HG03354 (cell line): ENCODE measurements around the gene NTN1.
"Not testable (repeated sequence)": the region's sequence is repeated elsewhere in the genome, so short reads cannot be mapped to it uniquely, and the experiment has no call there.

Source experiments
- ATAC-seq: cut with Tn5 transposase; IDR thresholded peaks from one replicate; pipeline ENCODE4 v1.9.1; 2021; ENCODE audit warnings: mild to moderate bottlenecking; ENCODE audit not compliant: unreplicated experiment, poor library complexity, severe bottlenecking

Gene NTN1

GRCh38 chr17:9253308-9253707 lies 232.0 kb downstream of the NTN1 start:
- ATAC-seq, result no peak

- no peak for ATAC-seq
These were observed 233.5 kb downstream of the NTN1 start for GRCh38 chr17:9254841-9255240.

GRCh38 chr17:9255833-9256232 lies 234.5 kb downstream of the NTN1 start:
- no peak for ATAC-seq

GRCh38 chr17:9256361-9256750 lies 235.0 kb downstream of the NTN1 start:
- no peak for ATAC-seq

GRCh38 chr17:9256751-9257629 lies 235.7 kb downstream of the NTN1 start:
- ATAC-seq, result no peak

- ATAC-seq, result not testable (repeated sequence)
These were observed 236.3 kb downstream of the NTN1 start for GRCh38 chr17:9257630-9257965.

- no peak for ATAC-seq
These were observed 237.1 kb downstream of the NTN1 start for GRCh38 chr17:9258115-9259015.

GRCh38 chr17:9259419-9259818 lies 238.1 kb downstream of the NTN1 start:
- no peak for ATAC-seq

GRCh38 chr17:9261081-9262012 lies 240.0 kb downstream of the NTN1 start:
- no peak for ATAC-seq

GRCh38 chr17:9266031-9266680 lies 244.8 kb downstream of the NTN1 start:
- no peak for ATAC-seq

GRCh38 chr17:9266697-9267117 lies 245.4 kb downstream of the NTN1 start:
- ATAC-seq, result no peak

GRCh38 chr17:9268546-9268945 lies 247.2 kb downstream of the NTN1 start:
- no peak for ATAC-seq

GRCh38 chr17:9269350-9270035 lies 248.2 kb downstream of the NTN1 start:
- no peak for ATAC-seq

GRCh38 chr17:9270921-9271320 lies 249.6 kb downstream of the NTN1 start:
- ATAC-seq, result no peak

GRCh38 chr17:9271989-9272388 lies 250.7 kb downstream of the NTN1 start:
- no peak for ATAC-seq

- ATAC-seq, result no peak
These were observed 251.3 kb downstream of the NTN1 start for GRCh38 chr17:9272501-9273200.

- no peak for ATAC-seq
These were observed 252.4 kb downstream of the NTN1 start for GRCh38 chr17:9273428-9274391.
